ENCODE results near the gene ZNF792. TPM values are rescaled to one million over a fixed set of nuclear protein-coding genes. Genes with fewer than 3 reads are reported as not detected.
"Not testable (repeated sequence)": the region's sequence is repeated elsewhere in the genome, so short reads cannot be mapped to it uniquely, and the experiment has no call there.

The ZNF792 gene
- 5.0 and 5.8 TPM in 2 replicates for total RNA-seq

- peaks cover 18% of the 10 kb centered on the region for H3K4me1 Mint-ChIP-seq
- intact Hi-C loops (cut with micrococcal nuclease), result loop anchor here (1.0 kb wide), 1 partner anchor 10 kb away; no protein-coding TSS in a partner anchor
Measured at GRCh38 chr19:34963573-34964406, at the start of gene ZNF792. TSS of gene ZNF792 (minus strand) at chr19:34964229. CDS start at chr19:34963662, 567 bp downstream.

GRCh38 chr19:35013041-35013819 lies 49.2 kb upstream of the ZNF792 start:
- Mint-ChIP-seq H3K4me3 (peak overlapping the region; percentile 67), H3K4me1 (peaks cover 38% of the 10 kb centered on the region), H3K9me3 (no peaks in the 10 kb centered on the region), H3K36me3 (ENCODE audit: low read depth) (peaks cover 66% of the 10 kb centered on the region), H3K27me3 (no peaks in the 10 kb centered on the region), H3K27ac (peak overlapping the region; percentile 84)
- peak; percentile 93 for DNase-seq
- intact Hi-C loops (cut with micrococcal nuclease), result loop anchor here (1.0 kb wide), 1 partner anchor 40 kb away; no protein-coding TSS in a partner anchor

More at GRCh38 chr19:34963573-34964406, at the start of gene ZNF792:
- Mint-ChIP-seq H3K27me3 (no peaks in the 10 kb centered on the region), H3K9me3 (peaks cover 38% of the 10 kb centered on the region), H3K27ac (peak within 1 kb of the TSS; percentile 87), H3K4me3 (peak within 1 kb of the TSS; percentile 96), H3K36me3 (ENCODE audit: low read depth) (peaks cover 46% of the 10 kb centered on the region)
- DNase-seq, result peak; percentile 84

- Mint-ChIP-seq H3K27ac (no peak overlapping the region), H3K36me3 (ENCODE audit: low read depth) (peaks cover 56% of the 10 kb centered on the region), H3K9me3 (no peaks in the 10 kb centered on the region), H3K4me3 (no peak overlapping the region), H3K4me1 (peaks cover 36% of the 10 kb centered on the region), H3K27me3 (no peaks in the 10 kb centered on the region)
- no peak for DNase-seq
- intact Hi-C loops (cut with micrococcal nuclease), result no loop called here
Measured at GRCh38 chr19:35011737-35012682, 48.0 kb upstream of the ZNF792 start.

- H3K27ac Mint-ChIP-seq, result no peak overlapping the region
- intact Hi-C loops (cut with micrococcal nuclease), result no loop called here
- H3K4me1 Mint-ChIP-seq, result peaks cover 41% of the 10 kb centered on the region
- no peak for DNase-seq
- no peaks in the 10 kb centered on the region for H3K27me3 Mint-ChIP-seq
- peaks cover 60% of the 10 kb centered on the region for H3K36me3 Mint-ChIP-seq (ENCODE audit: low read depth)
- no peaks in the 10 kb centered on the region for H3K9me3 Mint-ChIP-seq
- H3K4me3 Mint-ChIP-seq, result no peak overlapping the region
Measured at GRCh38 chr19:35011091-35011689, 47.2 kb upstream of the ZNF792 start.

GRCh38 chr19:35009424-35010415 lies 45.7 kb upstream of the ZNF792 start:
- Mint-ChIP-seq H3K27me3 (no peaks in the 10 kb centered on the region), H3K4me3 (no peak overlapping the region), H3K4me1 (peaks cover 42% of the 10 kb centered on the region), H3K27ac (peak overlapping the region; percentile 37), H3K9me3 (no peaks in the 10 kb centered on the region), H3K36me3 (ENCODE audit: low read depth) (peaks cover 54% of the 10 kb centered on the region)
- intact Hi-C loops (cut with micrococcal nuclease), result no loop called here
- DNase-seq, result no peak

GRCh38 chr19:35008891-35009341 lies 44.9 kb upstream of the ZNF792 start:
- Mint-ChIP-seq H3K36me3 (ENCODE audit: low read depth) (peaks cover 51% of the 10 kb centered on the region), H3K4me1 (peaks cover 38% of the 10 kb centered on the region), H3K9me3 (no peaks in the 10 kb centered on the region), H3K4me3 (no peak overlapping the region), H3K27ac (no peak overlapping the region), H3K27me3 (no peaks in the 10 kb centered on the region)
- DNase-seq, result no peak
- intact Hi-C loops (cut with micrococcal nuclease), result no loop called here

- H3K27me3 Mint-ChIP-seq; H3K4me3 Mint-ChIP-seq; intact Hi-C loops (cut with micrococcal nuclease); DNase-seq; H3K9me3 Mint-ChIP-seq; H3K27ac Mint-ChIP-seq: not testable (repeated sequence)
- peaks cover 36% of the 10 kb centered on the region for H3K4me1 Mint-ChIP-seq
- H3K36me3 Mint-ChIP-seq (ENCODE audit: low read depth), result peaks cover 47% of the 10 kb centered on the region
Measured at GRCh38 chr19:35007427-35007826, 43.4 kb upstream of the ZNF792 start.

GRCh38 chr19:35006999-35007365 lies 43.0 kb upstream of the ZNF792 start:
- no peaks in the 10 kb centered on the region for H3K27me3 Mint-ChIP-seq
- peaks cover 36% of the 10 kb centered on the region for H3K4me1 Mint-ChIP-seq
- H3K27ac Mint-ChIP-seq, result no peak overlapping the region
- no peak overlapping the region for H3K4me3 Mint-ChIP-seq
- peaks cover 47% of the 10 kb centered on the region for H3K36me3 Mint-ChIP-seq (ENCODE audit: low read depth)
- DNase-seq, result no peak
- no peaks in the 10 kb centered on the region for H3K9me3 Mint-ChIP-seq
- intact Hi-C loops (cut with micrococcal nuclease), result no loop called here

GRCh38 chr19:35006342-35006998 lies 42.4 kb upstream of the ZNF792 start:
- no peak overlapping the region for H3K27ac Mint-ChIP-seq
- peaks cover 49% of the 10 kb centered on the region for H3K36me3 Mint-ChIP-seq (ENCODE audit: low read depth)
- DNase-seq, result no peak
- intact Hi-C loops (cut with micrococcal nuclease), result no loop called here
- H3K4me1 Mint-ChIP-seq, result peaks cover 36% of the 10 kb centered on the region
- no peak overlapping the region for H3K4me3 Mint-ChIP-seq
- no peaks in the 10 kb centered on the region for H3K27me3 Mint-ChIP-seq
- no peaks in the 10 kb centered on the region for H3K9me3 Mint-ChIP-seq

- H3K27ac Mint-ChIP-seq; H3K4me3 Mint-ChIP-seq; DNase-seq; H3K9me3 Mint-ChIP-seq; H3K27me3 Mint-ChIP-seq; intact Hi-C loops (cut with micrococcal nuclease): not testable (repeated sequence)
- Mint-ChIP-seq H3K36me3 (ENCODE audit: low read depth) (peaks cover 49% of the 10 kb centered on the region), H3K4me1 (peaks cover 36% of the 10 kb centered on the region)
Measured at GRCh38 chr19:35006007-35006341, 41.9 kb upstream of the ZNF792 start.

- DNase-seq, result no peak
- Mint-ChIP-seq H3K9me3 (no peaks in the 10 kb centered on the region), H3K27ac (no peak overlapping the region), H3K4me3 (no peak overlapping the region), H3K4me1 (peaks cover 37% of the 10 kb centered on the region), H3K27me3 (no peaks in the 10 kb centered on the region), H3K36me3 (ENCODE audit: low read depth) (peaks cover 47% of the 10 kb centered on the region)
- intact Hi-C loops (cut with micrococcal nuclease), result no loop called here
Measured at GRCh38 chr19:35005256-35005977, 41.4 kb upstream of the ZNF792 start.
